ENCODE results near the gene STAC3. TPM values are rescaled to one million over a fixed set of nuclear protein-coding genes. Genes with fewer than 3 reads are reported as not detected.
A peak's percentile ranks its signal among the peaks of the same experiment; 100 is the strongest.

STAC3 gene
- total RNA-seq, 1 experiment from 2014 or later = 3.3 TPM

- CTCF ChIA-PET = interaction anchor here (0.6 to 8.5 kb wide), 7 partner anchors 7 to 90 kb away, joined by 3 to 415 read pairs (median 6); partner anchors contain the start of genes LRP1 and SHMT2
- Mint-ChIP-seq H3K27ac (no peak overlapping the region), H3K4me3 (peak overlapping the region; percentile 78), H3K27me3 (ENCODE audit: low read depth) (peaks cover 92% of the 10 kb centered on the region), H3K36me3 (no peaks in the 10 kb centered on the region), H3K9me3 (no peaks in the 10 kb centered on the region), H3K4me1 (peaks cover 63% of the 10 kb centered on the region)
- POLR2A ChIA-PET = interaction anchor here (1.0 to 2.2 kb wide), 2 partner anchors 12 to 25 kb away, joined by 5 read pairs; partner anchors contain the start of gene SHMT2
- ATAC-seq (no peak), DNase-seq (ENCODE audit: low spot score) (no peak)
- TF ChIP-seq AFF4 (CRISPR knock-in tag; IDR thresholded peaks at IDR 0.05; ENCODE audit: borderline replicate concordance) = no peak
- TF ChIP-seq ZNF121 (CRISPR knock-in tag; IDR thresholded peaks at IDR 0.05) = no peak
- no peak for TF ChIP-seq ZNF219 (CRISPR knock-in tag; IDR thresholded peaks at IDR 0.05; ENCODE audit: borderline replicate concordance)
- TF ChIP-seq GRHL2 (CRISPR knock-in tag; IDR thresholded peaks at IDR 0.05; ENCODE audit: insufficient replicate concordance, severe bottlenecking) = no peak
- no peak for TF ChIP-seq CREM (CRISPR knock-in tag; IDR thresholded peaks at IDR 0.05)
- TF ChIP-seq TEAD4 (CRISPR knock-in tag; IDR thresholded peaks at IDR 0.05) = no peak
- TF ChIP-seq, protein P1, sequence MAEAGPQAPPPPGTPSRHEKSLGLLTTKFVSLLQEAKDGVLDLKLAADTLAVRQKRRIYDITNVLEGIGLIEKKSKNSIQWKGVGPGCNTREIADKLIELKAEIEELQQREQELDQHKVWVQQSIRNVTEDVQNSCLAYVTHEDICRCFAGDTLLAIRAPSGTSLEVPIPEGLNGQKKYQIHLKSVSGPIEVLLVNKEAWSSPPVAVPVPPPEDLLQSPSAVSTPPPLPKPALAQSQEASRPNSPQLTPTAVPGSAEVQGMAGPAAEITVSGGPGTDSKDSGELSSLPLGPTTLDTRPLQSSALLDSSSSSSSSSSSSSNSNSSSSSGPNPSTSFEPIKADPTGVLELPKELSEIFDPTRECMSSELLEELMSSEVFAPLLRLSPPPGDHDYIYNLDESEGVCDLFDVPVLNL (CRISPR knock-in tag; IDR thresholded peaks at IDR 0.05; ENCODE audit: borderline replicate concordance, low read depth) = no peak
- TF ChIP-seq, protein P2, sequence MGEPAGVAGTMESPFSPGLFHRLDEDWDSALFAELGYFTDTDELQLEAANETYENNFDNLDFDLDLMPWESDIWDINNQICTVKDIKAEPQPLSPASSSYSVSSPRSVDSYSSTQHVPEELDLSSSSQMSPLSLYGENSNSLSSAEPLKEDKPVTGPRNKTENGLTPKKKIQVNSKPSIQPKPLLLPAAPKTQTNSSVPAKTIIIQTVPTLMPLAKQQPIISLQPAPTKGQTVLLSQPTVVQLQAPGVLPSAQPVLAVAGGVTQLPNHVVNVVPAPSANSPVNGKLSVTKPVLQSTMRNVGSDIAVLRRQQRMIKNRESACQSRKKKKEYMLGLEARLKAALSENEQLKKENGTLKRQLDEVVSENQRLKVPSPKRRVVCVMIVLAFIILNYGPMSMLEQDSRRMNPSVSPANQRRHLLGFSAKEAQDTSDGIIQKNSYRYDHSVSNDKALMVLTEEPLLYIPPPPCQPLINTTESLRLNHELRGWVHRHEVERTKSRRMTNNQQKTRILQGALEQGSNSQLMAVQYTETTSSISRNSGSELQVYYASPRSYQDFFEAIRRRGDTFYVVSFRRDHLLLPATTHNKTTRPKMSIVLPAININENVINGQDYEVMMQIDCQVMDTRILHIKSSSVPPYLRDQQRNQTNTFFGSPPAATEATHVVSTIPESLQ (CRISPR knock-in tag; IDR thresholded peaks at IDR 0.05) = no peak
- TF ChIP-seq CDX4 (CRISPR knock-in tag; IDR thresholded peaks at IDR 0.05; ENCODE audit: borderline replicate concordance) = no peak
Observed at GRCh38 chr12:57218030-57218853, 32.7 kb downstream of the STAC3 start.

GRCh38 chr12:57216921-57217879 is 33.8 kb downstream of the STAC3 start:
- H3K4me3 Mint-ChIP-seq = peak overlapping the region; percentile 78
- TF ChIP-seq CDX4 (CRISPR knock-in tag; IDR thresholded peaks at IDR 0.05; ENCODE audit: borderline replicate concordance) (no peak), MXD4 (CRISPR knock-in tag; IDR thresholded peaks at IDR 0.05; ENCODE audit: borderline replicate concordance) (no peak), SOX15 (CRISPR knock-in tag; IDR thresholded peaks at IDR 0.05) (no peak), NFYB (CRISPR knock-in tag; conservative IDR thresholded peaks at IDR 0.05; ENCODE audit: low read depth) (no peak), JUN (CRISPR knock-in tag; IDR thresholded peaks at IDR 0.05) (0 out of 2 replicates have a peak, but pooled peaks have one; percentile 34), FOXP4 (CRISPR knock-in tag; IDR thresholded peaks at IDR 0.05) (0 out of 2 replicates have a peak, but pooled peaks have one; percentile 18)
- TF ChIP-seq, protein P3, sequence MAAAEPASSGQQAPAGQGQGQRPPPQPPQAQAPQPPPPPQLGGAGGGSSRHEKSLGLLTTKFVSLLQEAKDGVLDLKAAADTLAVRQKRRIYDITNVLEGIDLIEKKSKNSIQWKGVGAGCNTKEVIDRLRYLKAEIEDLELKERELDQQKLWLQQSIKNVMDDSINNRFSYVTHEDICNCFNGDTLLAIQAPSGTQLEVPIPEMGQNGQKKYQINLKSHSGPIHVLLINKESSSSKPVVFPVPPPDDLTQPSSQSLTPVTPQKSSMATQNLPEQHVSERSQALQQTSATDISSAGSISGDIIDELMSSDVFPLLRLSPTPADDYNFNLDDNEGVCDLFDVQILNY (CRISPR knock-in tag; IDR thresholded peaks at IDR 0.05) = no peak
- TF ChIP-seq, protein P4, sequence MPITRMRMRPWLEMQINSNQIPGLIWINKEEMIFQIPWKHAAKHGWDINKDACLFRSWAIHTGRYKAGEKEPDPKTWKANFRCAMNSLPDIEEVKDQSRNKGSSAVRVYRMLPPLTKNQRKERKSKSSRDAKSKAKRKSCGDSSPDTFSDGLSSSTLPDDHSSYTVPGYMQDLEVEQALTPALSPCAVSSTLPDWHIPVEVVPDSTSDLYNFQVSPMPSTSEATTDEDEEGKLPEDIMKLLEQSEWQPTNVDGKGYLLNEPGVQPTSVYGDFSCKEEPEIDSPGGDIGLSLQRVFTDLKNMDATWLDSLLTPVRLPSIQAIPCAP (CRISPR knock-in tag; IDR thresholded peaks at IDR 0.05) = no peak
- ChIA-PET CTCF (interaction anchor here (0.6 to 8.5 kb wide), 10 partner anchors 8 to 89 kb away, joined by 3 to 415 read pairs (median 6); partner anchors contain the start of genes LRP1 and SHMT2), POLR2A (interaction anchor here (1.0 to 2.2 kb wide), 4 partner anchors 13 to 26 kb away, joined by 5 to 9 read pairs (median 6); partner anchors contain the start of gene SHMT2)
- DNase-seq (ENCODE audit: low spot score) (no peak), ATAC-seq (peak; percentile 0; the same call in 1 of the 2 replicates)
- H3K27me3 Mint-ChIP-seq (ENCODE audit: low read depth) = peaks cover 82% of the 10 kb centered on the region
- H3K27ac Mint-ChIP-seq = no peak overlapping the region
- no peaks in the 10 kb centered on the region for H3K9me3 Mint-ChIP-seq
- no peaks in the 10 kb centered on the region for H3K36me3 Mint-ChIP-seq
- peaks cover 59% of the 10 kb centered on the region for H3K4me1 Mint-ChIP-seq
